Stimulated activated CD4-positive, alpha-beta T cell treated with anti-CD3 and anti-CD28 coated beads, TNF-alpha, amount 100 ng/mL, for 4 hours (primary cell): Measurements from ENCODE around the gene SLCO1B1.

Experiments
- DNase-seq, 3 experiments: peaks; one replicate each; pipeline ENCODE4 v3.0.0-alpha.2; 2020; ENCODE audit warnings: low read depth in 3 of 3

The SLCO1B1 gene

DNA sequence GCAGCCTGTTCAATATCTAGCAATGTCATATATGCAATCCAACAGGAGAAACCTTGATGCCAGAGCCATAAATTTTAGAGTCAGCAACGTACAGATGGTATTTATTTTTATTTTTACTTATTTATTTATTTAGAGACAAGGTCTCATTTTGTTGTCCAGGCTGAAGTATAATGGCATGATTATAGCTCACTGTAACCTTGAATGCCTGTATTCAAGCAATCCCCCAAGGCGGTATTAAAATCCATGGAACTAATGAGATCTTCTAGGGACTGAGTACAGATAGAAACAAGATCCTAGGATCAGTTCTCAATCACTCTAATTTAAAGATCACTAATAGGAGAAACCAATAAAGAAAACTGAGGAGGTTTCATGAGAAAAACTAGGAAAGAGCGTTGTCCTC is 89.3 kb downstream of the SLCO1B1 start:
- DNase-seq = no peak

DNA sequence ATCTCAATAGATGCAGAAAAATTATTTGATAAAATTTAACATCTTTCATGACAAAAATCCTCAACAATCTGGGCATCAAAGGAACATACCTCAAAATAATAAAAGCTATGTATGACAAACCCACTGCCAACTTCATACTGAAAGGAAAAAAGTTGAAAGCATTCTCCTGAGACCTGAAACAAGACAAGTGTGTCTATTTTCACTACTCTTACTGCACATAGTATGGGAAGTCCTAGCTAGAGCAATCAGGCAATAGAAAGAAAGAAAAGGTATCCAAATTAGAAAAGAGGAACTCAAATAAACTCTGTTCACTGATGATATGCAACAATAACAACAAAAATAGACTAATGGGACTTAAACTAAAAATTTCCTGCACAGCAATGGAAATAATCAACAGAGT is 90.1 kb downstream of the SLCO1B1 start:
- no peak for DNase-seq

- DNase-seq = no peak
Measured at GRCh38 chr12:21221778-21222177, 90.8 kb downstream of the SLCO1B1 start.

GRCh38 chr12:21223930-21224329 is 92.9 kb downstream of the SLCO1B1 start:
- no peak for DNase-seq

DNA sequence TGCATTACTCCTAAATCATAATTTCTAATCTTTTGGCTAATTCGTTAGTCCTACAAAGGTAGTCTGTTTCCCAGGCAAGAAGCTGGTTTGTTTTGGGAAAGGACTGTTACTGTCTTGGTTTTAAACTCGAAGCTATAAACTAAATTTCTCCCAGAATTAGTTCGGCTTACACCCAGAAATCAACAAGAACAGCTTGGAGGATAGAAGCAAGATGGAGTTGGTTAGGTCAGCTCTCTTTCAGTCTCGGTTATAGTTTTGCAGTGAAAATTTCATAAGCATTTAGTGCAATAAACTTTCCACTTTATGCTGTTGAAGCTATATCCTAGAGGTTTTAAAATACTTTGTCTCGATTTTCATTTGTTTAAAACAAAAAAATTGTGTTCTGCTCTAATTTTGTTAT is 103.4 kb downstream of the SLCO1B1 start:
- DNase-seq = no peak

GRCh38 chr12:21239866-21240265 is 108.9 kb downstream of the SLCO1B1 start:
- DNase-seq = no peak

DNA sequence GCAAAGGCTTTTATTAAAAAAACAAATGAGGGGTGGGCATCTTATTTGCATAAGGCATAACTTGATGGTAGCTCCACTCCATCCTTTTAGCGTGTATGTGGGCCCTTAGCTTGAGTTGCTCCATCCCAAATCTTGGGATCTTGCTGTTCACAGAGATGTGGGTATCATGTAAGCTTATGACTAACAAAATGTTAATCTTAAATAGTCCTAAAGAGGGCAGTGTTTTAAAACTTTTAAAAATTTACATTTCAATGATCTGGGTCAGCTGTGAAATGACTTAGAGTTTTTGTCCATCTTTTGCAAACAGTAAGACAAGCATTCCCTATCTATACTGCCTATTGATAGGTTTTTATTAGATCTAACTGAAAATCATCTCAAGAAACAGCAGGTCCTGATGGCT is 117.7 kb downstream of the SLCO1B1 start:
- no peak for DNase-seq

GRCh38 chr12:21252070-21252469 is 121.1 kb downstream of the SLCO1B1 start:
- no peak for DNase-seq

- DNase-seq = no peak
Measured at GRCh38 chr12:21257172-21257571, 126.2 kb downstream of the SLCO1B1 start.

DNA sequence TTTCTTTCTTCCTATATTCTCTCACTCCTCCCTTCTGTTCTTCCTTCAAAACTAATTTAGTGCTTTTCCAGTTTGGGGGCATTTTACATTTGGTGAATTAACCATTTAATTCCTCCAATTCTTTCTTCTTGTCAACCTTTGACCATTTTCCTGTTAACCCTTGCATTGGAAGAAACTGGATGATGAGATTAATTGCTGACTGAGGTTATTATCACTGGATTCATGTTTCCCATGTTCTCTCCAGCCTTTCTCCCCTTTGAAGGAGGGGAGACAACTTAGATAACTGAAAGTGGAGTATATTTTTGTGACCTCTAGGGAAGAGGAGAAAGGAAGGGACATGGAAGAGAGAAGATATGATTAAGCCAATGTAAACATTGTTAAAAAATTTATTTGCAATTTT is 133.2 kb downstream of the SLCO1B1 start:
- DNase-seq = no peak

GRCh38 chr12:21265932-21266331 is 134.9 kb downstream of the SLCO1B1 start:
- DNase-seq = no peak

DNA sequence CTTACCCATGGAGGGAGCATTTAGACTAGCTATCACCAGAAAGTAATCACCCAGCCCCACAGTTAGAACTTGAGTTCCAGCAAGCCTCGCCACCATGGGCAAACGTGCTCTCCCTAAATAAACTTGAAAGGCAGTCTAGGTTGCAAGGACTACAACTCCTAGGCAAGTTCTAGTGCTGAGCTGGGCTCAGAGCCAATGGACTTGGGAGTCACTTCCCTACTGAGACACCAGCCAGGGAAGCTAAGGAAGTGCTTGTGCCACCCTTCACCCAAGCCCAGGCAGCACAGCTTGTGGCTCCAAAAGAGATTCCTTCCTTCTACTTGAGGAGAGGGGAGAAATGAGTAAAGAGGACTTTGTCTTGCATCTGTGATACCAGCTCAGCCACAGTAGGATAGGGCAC is 145.8 kb downstream of the SLCO1B1 start:
- no peak for DNase-seq
